ENCODE measurements around the gene CD4.

DNA sequence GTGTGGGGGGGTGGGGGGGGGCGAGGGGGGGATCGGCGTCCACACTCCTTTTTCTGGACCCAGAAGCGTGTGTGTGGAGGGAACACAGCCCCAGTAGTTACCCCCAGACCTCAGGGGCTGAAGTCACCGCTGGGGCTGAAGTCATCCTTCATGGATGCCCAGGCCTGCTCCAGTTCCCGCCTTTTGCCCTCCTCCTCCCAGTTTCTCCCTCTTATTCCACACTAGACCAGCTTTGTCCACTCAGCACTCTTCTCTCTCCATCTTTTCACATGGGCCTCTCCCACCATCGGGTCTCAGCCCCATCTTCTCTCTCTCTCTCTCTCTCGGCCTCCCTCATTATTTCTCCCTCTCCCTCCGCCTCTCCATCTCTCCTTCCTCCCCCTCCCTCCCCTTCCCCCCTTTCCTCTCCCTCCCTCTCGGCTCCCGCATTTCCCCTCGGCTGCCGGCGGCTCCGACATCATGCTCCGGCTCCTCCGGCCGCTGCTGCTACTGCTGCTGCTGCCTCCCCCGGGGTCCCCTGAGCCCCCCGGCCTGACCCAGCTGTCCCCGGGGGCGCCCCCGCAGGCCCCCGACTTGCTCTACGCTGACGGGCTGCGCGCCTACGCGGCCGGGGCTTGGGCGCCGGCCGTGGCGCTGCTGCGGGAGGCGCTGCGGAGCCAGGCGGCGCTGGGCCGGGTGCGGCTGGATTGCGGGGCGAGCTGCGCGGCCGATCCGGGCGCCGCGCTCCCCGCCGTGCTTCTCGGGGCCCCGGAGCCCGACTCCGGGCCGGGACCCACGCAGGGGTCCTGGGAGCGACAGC lies 38.9 kb downstream of the CD4 start, which contains the start of gene P3H3:
- TF ChIP-seq, protein P1, sequence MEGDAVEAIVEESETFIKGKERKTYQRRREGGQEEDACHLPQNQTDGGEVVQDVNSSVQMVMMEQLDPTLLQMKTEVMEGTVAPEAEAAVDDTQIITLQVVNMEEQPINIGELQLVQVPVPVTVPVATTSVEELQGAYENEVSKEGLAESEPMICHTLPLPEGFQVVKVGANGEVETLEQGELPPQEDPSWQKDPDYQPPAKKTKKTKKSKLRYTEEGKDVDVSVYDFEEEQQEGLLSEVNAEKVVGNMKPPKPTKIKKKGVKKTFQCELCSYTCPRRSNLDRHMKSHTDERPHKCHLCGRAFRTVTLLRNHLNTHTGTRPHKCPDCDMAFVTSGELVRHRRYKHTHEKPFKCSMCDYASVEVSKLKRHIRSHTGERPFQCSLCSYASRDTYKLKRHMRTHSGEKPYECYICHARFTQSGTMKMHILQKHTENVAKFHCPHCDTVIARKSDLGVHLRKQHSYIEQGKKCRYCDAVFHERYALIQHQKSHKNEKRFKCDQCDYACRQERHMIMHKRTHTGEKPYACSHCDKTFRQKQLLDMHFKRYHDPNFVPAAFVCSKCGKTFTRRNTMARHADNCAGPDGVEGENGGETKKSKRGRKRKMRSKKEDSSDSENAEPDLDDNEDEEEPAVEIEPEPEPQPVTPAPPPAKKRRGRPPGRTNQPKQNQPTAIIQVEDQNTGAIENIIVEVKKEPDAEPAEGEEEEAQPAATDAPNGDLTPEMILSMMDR (IDR thresholded peaks at IDR 0.05): no peak
- TF ChIP-seq POLR2A (IDR thresholded peaks at IDR 0.05): no peak

Measured in lower leg skin (tissue), 3 donors.